Cardiac muscle cell (in vitro differentiated cells and primary cell): ENCODE data around the gene POLR2L. TPM values are rescaled to one million over a fixed set of nuclear protein-coding genes. Genes with fewer than 3 reads are reported as not detected.
A peak's percentile ranks its signal among the peaks of the same experiment; 100 is the strongest.

Source experiments
- DNase-seq, 2 donors: peaks; one replicate each; pipeline versions ENCODE4 v3.0.0 to v3.0.0-alpha.2; 2010 to 2017; ENCODE audit warnings: low read depth in 1 of 2, low spot score in 1 of 2
- H3K27ac ChIP-seq: fragments of 200-600 bp; sonication (generic); 2 replicates; pipeline ENCODE4 v1.5.1; 2016
- H3K27me3 ChIP-seq: fragments of 200-600 bp; sonication (generic); 2 replicates; pipeline ENCODE4 v1.6.0; 2016; ENCODE audit warnings: control low read depth
- H3K36me3 ChIP-seq: fragments of 200-600 bp; sonication (generic); 2 replicates; pipeline ENCODE4 v1.5.1; 2016; ENCODE audit warnings: control low read depth
- H3K4me1 ChIP-seq: fragments of 200-600 bp; sonication (generic); 2 replicates; pipeline ENCODE4 v1.8.1; 2017; ENCODE audit warnings: low read depth, mild to moderate bottlenecking, mixed run types
- H3K4me3 ChIP-seq: fragments of 200-600 bp; sonication (generic); 2 replicates; pipeline ENCODE4 v1.5.1; 2016; ENCODE audit warnings: mild to moderate bottlenecking
- H3K9me3 ChIP-seq: fragments of 200-600 bp; sonication (generic); 2 replicates; pipeline ENCODE4 v1.5.1; 2017; ENCODE audit warnings: low read depth, mild to moderate bottlenecking, control low read depth
- CTCF ChIP-seq: IDR thresholded peaks from 2 replicates; pipeline ENCODE4 v1.5.1; 2012; ENCODE audit warnings: low read depth, mild to moderate bottlenecking, low read length
- polyA plus RNA-seq: library from polyadenylated mRNA; unstranded; fragments of >200 nt; fragmentation: Nextera tagmentation; extraction: Ambion mirVana; gene quantifications from 2 replicates; pipeline ENCODE4 v1.2.1, GENCODE V29; 2016
- total RNA-seq: library from RNA; depleted of rRNA; stranded (reverse); fragments of >200 nt; gene quantifications from 2 replicates; pipeline ENCODE4 v1.2.3, GENCODE V29; 2016

Gene POLR2L
- total and polyA plus RNA-seq, 2 experiments from 2014 or later, result 67.3 to 482 TPM

DNA sequence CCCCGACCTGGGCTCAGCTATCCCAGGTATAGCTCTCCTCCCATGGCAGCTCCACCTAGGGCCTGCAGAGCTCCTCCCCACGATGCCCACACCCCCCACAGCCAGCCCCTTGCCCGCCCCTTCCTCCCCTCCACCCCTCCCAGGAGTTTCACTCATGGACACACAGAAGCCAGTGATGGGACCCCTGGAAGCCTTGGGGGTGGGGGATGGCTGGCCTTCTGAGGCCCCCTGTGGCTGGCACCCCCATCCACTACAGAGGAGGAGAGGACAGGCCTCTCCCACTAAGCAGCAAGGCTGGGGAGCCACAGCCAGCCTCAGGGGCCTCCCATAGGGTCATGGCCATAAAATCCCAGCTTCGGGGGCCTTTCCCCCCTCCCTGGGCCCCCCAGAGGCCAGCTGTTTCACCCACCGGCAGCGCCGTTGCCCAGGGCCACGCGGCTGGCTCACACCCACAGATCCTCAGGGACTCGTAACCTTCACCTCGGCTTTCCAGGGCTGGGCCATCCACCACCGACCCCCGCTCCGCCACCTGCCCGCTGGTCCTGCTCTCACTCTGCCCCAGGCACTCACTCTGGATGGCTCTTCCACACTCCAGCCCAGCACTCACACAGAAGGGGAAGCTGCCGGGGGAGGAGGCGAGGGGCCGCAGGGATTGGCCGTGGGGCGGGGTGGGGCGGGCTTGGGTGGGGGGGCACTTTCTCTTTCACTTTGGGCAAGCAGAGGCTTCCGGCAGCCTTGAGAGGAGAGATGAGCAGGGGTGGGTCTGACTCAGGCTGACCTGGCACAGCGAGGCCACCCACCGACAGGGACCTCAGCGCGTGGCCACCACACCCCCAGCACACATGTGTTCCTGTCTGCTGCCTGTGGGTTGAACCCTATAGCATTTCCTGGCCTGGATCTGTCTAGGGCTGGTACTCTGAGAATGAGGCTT is 46.4 kb downstream of the POLR2L start:
- DNase-seq, result peak; percentile 46 to 84
- Histone ChIP-seq H3K27me3 (no peaks in the 10 kb centered on the region), H3K36me3 (no peaks in the 10 kb centered on the region), H3K9me3 (no peaks in the 10 kb centered on the region), H3K4me1 (peaks cover 15% of the 10 kb centered on the region), H3K27ac (peak overlapping the region; percentile 58), H3K4me3 (no peak overlapping the region)
- no peak for TF ChIP-seq CTCF

GRCh38 chr11:794766-795633 is 47.3 kb downstream of the POLR2L start:
- Histone ChIP-seq H3K4me3 (no peak overlapping the region), H3K9me3 (no peaks in the 10 kb centered on the region), H3K36me3 (no peaks in the 10 kb centered on the region), H3K27me3 (no peaks in the 10 kb centered on the region), H3K4me1 (peaks cover 15% of the 10 kb centered on the region), H3K27ac (no peak overlapping the region)
- no peak for TF ChIP-seq CTCF
- DNase-seq, result no peak

DNA sequence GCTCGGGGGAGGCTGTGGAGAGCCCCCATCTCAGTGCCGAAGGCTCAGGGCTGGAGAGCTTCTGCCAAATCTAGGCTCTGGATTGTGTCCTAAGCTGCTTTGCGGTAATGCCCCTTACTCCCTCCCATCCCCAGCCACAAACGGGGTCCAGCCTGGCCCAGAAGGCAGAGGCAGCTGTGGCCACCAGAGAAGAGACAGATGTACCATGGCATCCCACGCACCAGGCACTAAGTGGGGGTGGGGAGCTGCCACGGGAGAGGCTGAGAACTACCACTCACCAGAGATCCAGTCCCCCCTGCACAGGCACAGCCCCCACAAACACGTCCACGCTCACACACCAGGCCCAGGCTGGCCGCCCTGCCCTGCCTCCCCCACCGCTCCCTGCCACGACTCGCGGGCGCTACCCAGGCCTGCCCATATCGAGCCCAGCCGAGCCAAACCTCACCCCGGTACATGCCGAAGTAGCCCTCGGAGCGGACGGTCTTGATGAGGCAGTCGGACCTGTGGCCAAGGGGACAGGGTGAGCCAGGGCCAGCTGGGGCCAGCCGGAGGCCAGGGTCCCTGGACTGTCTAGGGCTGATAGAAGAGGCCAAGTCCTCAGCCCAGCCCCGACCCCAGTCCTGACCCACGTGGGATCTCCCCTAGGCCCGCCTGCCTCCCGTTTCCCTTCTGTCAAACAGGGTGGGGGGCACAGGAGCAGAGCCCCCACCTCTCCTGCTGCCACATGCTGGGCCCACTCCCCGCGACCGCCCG is 48.1 kb downstream of the POLR2L start:
- no peak for TF ChIP-seq CTCF
- Histone ChIP-seq H3K4me1 (peaks cover 20% of the 10 kb centered on the region), H3K27ac (no peak overlapping the region), H3K27me3 (no peaks in the 10 kb centered on the region), H3K4me3 (no peak overlapping the region), H3K9me3 (no peaks in the 10 kb centered on the region), H3K36me3 (no peaks in the 10 kb centered on the region)
- DNase-seq, result no peak

DNA sequence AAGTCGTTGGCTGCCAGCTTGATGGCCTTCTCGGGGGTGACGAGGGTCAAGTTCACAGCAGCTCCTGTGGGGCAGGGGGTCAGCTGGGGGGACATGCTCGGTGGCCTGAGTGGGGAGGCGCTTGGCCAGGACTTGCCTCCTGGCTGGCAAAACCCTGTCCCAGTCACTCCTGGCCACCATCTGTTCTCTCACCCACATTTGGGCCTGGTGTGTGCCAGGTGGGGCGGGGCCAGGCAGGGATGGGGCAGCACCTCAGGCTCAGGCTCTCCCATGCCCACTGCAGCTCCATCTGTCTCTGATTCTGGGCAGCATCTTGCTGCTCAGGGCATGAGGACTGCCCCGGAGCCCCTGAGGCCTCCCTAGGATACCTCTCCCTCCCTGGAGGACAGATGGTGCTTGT is 48.8 kb downstream of the POLR2L start:
- TF ChIP-seq CTCF, result no peak
- H3K4me3 ChIP-seq, result no peak overlapping the region
- H3K4me1 ChIP-seq, result peaks cover 21% of the 10 kb centered on the region
- no peak for DNase-seq
- H3K27me3 ChIP-seq, result no peaks in the 10 kb centered on the region
- no peak overlapping the region for H3K27ac ChIP-seq
- no peaks in the 10 kb centered on the region for H3K36me3 ChIP-seq
- no peaks in the 10 kb centered on the region for H3K9me3 ChIP-seq

GRCh38 chr11:792873-793272 is 49.5 kb downstream of the POLR2L start:
- DNase-seq, result no peak
- Histone ChIP-seq H3K27ac (no peak overlapping the region), H3K9me3 (no peaks in the 10 kb centered on the region), H3K4me3 (no peak overlapping the region), H3K36me3 (no peaks in the 10 kb centered on the region), H3K27me3 (no peaks in the 10 kb centered on the region), H3K4me1 (peaks cover 21% of the 10 kb centered on the region)
- no peak for TF ChIP-seq CTCF
